PC-9 (cell line): Measurements from ENCODE around the gene ZMYM3.

Experiments used
- EZH2 ChIP-seq: fragments of 200-600 bp; sonication (generic); IDR thresholded peaks from 2 replicates; pipeline ENCODE4 v1.8.0; 2017; ENCODE audit warnings: antibody characterized with exemption, low read depth
- TF ChIP-seq, protein P1 (sequence below): fragments of 200-600 bp; sonication (generic); conservative IDR thresholded peaks from 2 replicates; pipeline ENCODE4 v1.6.1; 2017; ENCODE audit warnings: mixed run types, antibody characterized with exemption, mild to moderate bottlenecking, moderate library complexity

DNA sequence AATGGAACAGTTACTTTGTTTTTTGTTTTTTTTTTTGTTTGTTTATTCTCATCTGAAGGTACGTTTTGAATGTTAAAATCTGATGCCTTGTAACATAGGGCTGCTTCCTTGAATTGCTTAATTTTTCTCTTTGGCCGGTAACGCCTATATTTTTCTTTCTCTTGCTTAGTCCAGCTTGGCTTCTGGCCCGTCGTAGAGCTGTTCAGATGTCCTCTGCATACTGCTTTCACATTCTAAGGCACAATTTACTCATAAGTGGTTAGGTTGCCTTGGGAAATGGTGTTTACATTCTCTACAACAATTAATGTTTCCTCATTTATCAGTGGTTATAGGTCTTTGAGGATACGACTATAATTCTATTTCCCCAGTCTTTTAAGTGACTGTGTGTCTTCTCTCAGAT lies 37.4 kb upstream of the ZMYM3 start:
- TF ChIP-seq, protein P1, sequence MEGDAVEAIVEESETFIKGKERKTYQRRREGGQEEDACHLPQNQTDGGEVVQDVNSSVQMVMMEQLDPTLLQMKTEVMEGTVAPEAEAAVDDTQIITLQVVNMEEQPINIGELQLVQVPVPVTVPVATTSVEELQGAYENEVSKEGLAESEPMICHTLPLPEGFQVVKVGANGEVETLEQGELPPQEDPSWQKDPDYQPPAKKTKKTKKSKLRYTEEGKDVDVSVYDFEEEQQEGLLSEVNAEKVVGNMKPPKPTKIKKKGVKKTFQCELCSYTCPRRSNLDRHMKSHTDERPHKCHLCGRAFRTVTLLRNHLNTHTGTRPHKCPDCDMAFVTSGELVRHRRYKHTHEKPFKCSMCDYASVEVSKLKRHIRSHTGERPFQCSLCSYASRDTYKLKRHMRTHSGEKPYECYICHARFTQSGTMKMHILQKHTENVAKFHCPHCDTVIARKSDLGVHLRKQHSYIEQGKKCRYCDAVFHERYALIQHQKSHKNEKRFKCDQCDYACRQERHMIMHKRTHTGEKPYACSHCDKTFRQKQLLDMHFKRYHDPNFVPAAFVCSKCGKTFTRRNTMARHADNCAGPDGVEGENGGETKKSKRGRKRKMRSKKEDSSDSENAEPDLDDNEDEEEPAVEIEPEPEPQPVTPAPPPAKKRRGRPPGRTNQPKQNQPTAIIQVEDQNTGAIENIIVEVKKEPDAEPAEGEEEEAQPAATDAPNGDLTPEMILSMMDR = no peak
- TF ChIP-seq EZH2 = no peak
